ENCODE data around the gene THEMIS.

Gene THEMIS, protein sequence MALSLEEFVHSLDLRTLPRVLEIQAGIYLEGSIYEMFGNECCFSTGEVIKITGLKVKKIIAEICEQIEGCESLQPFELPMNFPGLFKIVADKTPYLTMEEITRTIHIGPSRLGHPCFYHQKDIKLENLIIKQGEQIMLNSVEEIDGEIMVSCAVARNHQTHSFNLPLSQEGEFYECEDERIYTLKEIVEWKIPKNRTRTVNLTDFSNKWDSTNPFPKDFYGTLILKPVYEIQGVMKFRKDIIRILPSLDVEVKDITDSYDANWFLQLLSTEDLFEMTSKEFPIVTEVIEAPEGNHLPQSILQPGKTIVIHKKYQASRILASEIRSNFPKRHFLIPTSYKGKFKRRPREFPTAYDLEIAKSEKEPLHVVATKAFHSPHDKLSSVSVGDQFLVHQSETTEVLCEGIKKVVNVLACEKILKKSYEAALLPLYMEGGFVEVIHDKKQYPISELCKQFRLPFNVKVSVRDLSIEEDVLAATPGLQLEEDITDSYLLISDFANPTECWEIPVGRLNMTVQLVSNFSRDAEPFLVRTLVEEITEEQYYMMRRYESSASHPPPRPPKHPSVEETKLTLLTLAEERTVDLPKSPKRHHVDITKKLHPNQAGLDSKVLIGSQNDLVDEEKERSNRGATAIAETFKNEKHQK

DNA sequence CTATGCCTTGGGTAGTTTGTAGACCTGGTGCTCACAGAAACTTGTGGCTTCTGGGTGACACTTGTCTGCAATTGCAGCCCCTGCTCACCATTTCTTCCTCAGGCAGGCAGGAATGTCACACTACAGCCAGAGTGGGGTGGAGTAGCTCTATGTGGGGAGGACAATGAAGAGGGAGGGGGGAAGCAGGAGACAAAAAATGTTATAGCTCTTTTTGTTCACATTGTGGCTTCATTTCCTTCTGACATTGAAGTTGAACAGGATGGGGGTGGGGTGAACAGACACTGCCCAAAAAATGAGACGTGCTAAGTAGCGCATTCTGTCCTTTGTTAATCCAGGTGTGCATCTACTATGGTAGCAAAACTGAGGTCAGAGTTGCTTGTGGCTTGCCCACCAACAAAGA is at the start of gene THEMIS:
TSS of gene THEMIS (minus strand) at position 124 of the 400 bp plus-strand sequence. CDS start 126 bp downstream, outside the sequence.
- Histone ChIP-seq H3K9ac (ENCODE audit: low read length) (no peak within 1 kb of the TSS), H3K4me2 (ENCODE audit: low read length) (no peak within 1 kb of the TSS), H3K9me3 (ENCODE audit: insufficient read depth, low read length) (no peaks in the 10 kb centered on the region), H3K4me1 (ENCODE audit: low read length) (peaks cover 10% of the 10 kb centered on the region), H3K4me3 (ENCODE audit: low read length) (no peak within 1 kb of the TSS), H2AFZ (ENCODE audit: low read depth, low read length) (no peak within 1 kb of the TSS), H3K79me2 (ENCODE audit: low read length) (no peaks in the 10 kb centered on the region), H3K27me3 (ENCODE audit: low read depth, low read length) (no peaks in the 10 kb centered on the region), H4K20me1 (ENCODE audit: insufficient read depth, low read length) (no peaks in the 10 kb centered on the region), H3K36me3 (replicated peaks; ENCODE audit: low read depth, low read length) (no peaks in the 10 kb centered on the region), H3K27ac (ENCODE audit: low read length) (no peak within 1 kb of the TSS)
- TF ChIP-seq EZH2phosphoT487 (IDR thresholded peaks at IDR 0.05; ENCODE audit: low read depth) = no peak
- TF ChIP-seq, protein P1, sequence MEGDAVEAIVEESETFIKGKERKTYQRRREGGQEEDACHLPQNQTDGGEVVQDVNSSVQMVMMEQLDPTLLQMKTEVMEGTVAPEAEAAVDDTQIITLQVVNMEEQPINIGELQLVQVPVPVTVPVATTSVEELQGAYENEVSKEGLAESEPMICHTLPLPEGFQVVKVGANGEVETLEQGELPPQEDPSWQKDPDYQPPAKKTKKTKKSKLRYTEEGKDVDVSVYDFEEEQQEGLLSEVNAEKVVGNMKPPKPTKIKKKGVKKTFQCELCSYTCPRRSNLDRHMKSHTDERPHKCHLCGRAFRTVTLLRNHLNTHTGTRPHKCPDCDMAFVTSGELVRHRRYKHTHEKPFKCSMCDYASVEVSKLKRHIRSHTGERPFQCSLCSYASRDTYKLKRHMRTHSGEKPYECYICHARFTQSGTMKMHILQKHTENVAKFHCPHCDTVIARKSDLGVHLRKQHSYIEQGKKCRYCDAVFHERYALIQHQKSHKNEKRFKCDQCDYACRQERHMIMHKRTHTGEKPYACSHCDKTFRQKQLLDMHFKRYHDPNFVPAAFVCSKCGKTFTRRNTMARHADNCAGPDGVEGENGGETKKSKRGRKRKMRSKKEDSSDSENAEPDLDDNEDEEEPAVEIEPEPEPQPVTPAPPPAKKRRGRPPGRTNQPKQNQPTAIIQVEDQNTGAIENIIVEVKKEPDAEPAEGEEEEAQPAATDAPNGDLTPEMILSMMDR (IDR thresholded peaks at IDR 0.05; ENCODE audit: low read depth, low read length) = no peak

DNA sequence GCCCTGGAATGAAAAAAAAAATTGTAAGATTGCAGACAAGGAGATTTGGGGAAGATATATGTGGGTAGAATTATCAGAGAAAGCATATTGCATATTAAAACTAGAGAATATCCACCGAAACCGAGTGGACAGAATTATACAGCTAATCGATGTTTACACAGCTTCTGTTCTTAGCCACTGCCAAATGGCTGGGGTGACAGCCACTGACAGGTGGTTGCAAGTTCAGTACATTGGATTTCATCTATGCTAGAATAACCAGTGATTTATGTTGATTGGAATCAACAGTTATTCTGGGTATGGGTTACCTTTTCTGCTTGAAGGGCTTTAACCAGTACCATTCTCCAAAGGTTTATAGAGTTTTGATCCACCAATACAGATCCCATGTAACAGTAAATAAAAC is 48.4 kb upstream of the THEMIS start:
- TF ChIP-seq EZH2phosphoT487 (IDR thresholded peaks at IDR 0.05; ENCODE audit: low read depth) = no peak
- TF ChIP-seq, protein P1 (IDR thresholded peaks at IDR 0.05; ENCODE audit: low read depth, low read length) = no peak
- no peaks in the 10 kb centered on the region for H3K36me3 ChIP-seq (replicated peaks; ENCODE audit: low read depth, low read length)
- H3K9me3 ChIP-seq (ENCODE audit: insufficient read depth, low read length) = no peaks in the 10 kb centered on the region
- no peak overlapping the region for H2AFZ ChIP-seq (ENCODE audit: low read depth, low read length)
- no peak overlapping the region for H3K9ac ChIP-seq (ENCODE audit: low read length)
- no peaks in the 10 kb centered on the region for H3K27me3 ChIP-seq (ENCODE audit: low read depth, low read length)
- H3K4me1 ChIP-seq (ENCODE audit: low read length) = peaks cover 24% of the 10 kb centered on the region
- H3K27ac ChIP-seq (ENCODE audit: low read length) = no peak overlapping the region
- no peaks in the 10 kb centered on the region for H4K20me1 ChIP-seq (ENCODE audit: insufficient read depth, low read length)
- H3K79me2 ChIP-seq (ENCODE audit: low read length) = no peaks in the 10 kb centered on the region
- H3K4me2 ChIP-seq (ENCODE audit: low read length) = no peak overlapping the region
- H3K4me3 ChIP-seq (ENCODE audit: low read length) = no peak overlapping the region

DNA sequence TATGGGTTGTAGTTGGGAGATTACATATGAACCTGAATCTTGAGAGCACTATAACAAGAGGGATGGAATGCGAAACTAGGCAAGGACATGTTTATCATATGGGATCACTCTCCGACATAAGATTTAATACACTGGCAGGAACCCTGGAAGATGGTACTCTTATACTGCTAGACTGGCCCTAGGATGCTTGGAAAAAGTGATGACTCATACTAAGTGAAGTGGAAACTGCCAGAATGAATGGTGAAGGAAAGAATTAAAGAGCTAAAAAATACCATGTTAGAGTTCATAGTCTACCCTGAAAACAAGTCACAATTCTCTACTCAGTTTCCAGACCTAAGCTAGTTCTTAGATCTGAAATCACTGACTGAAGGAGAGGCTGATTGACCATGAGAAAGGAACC is 45.5 kb upstream of the THEMIS start:
- H3K79me2 ChIP-seq (ENCODE audit: low read length) = no peaks in the 10 kb centered on the region
- H3K27ac ChIP-seq (ENCODE audit: low read length) = no peak overlapping the region
- no peaks in the 10 kb centered on the region for H3K9me3 ChIP-seq (ENCODE audit: insufficient read depth, low read length)
- H3K4me2 ChIP-seq (ENCODE audit: low read length) = no peak overlapping the region
- no peak overlapping the region for H3K4me3 ChIP-seq (ENCODE audit: low read length)
- peaks cover 18% of the 10 kb centered on the region for H3K4me1 ChIP-seq (ENCODE audit: low read length)
- no peaks in the 10 kb centered on the region for H3K36me3 ChIP-seq (replicated peaks; ENCODE audit: low read depth, low read length)
- no peak overlapping the region for H2AFZ ChIP-seq (ENCODE audit: low read depth, low read length)
- TF ChIP-seq, protein P1 (IDR thresholded peaks at IDR 0.05; ENCODE audit: low read depth, low read length) = no peak
- no peak for TF ChIP-seq EZH2phosphoT487 (IDR thresholded peaks at IDR 0.05; ENCODE audit: low read depth)
- H4K20me1 ChIP-seq (ENCODE audit: insufficient read depth, low read length) = no peaks in the 10 kb centered on the region
- H3K27me3 ChIP-seq (ENCODE audit: low read depth, low read length) = no peaks in the 10 kb centered on the region
- no peak overlapping the region for H3K9ac ChIP-seq (ENCODE audit: low read length)

DNA sequence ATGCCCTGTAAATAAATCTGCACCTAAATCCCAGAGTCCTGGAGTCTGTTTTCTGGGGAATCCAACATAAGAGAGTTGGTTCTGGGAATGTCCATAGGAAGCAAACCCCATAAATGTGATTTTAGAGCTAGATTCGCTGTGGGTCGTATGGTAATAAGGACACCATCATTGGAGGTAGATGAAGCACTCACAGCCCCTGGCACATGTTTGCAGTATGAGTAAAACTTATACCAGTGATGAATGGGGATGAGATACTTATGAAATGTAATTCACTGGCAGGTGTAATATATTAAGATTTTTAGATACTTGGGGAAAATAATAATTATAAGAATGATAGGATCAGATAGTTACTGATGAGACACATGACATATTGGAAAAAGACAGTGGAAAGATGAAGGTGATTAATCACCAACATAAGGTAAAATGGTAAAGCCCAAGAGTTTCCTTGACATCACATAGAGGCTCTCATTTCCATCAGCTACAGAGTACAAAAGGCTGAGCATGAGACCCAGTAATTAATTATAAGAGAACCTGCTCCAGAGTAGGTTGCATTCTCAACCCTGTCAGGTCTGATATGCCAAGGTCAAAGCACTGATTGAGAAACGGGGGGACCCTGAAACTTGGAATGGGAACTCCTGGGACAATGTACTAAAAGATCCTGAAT is 44.7 kb upstream of the THEMIS start:
- no peak for TF ChIP-seq EZH2phosphoT487 (IDR thresholded peaks at IDR 0.05; ENCODE audit: low read depth)
- TF ChIP-seq, protein P1 (IDR thresholded peaks at IDR 0.05; ENCODE audit: low read depth, low read length) = no peak
- peaks cover 10% of the 10 kb centered on the region for H3K4me1 ChIP-seq (ENCODE audit: low read length)

More for the DNA sequence above, 44.7 kb upstream of the THEMIS start:
- Histone ChIP-seq H2AFZ (ENCODE audit: low read depth, low read length) (no peak overlapping the region), H4K20me1 (ENCODE audit: insufficient read depth, low read length) (no peaks in the 10 kb centered on the region), H3K79me2 (ENCODE audit: low read length) (no peaks in the 10 kb centered on the region), H3K4me3 (ENCODE audit: low read length) (no peak overlapping the region), H3K27me3 (ENCODE audit: low read depth, low read length) (no peaks in the 10 kb centered on the region), H3K36me3 (replicated peaks; ENCODE audit: low read depth, low read length) (no peaks in the 10 kb centered on the region), H3K4me2 (ENCODE audit: low read length) (no peak overlapping the region), H3K27ac (ENCODE audit: low read length) (no peak overlapping the region), H3K9me3 (ENCODE audit: insufficient read depth, low read length) (no peaks in the 10 kb centered on the region), H3K9ac (ENCODE audit: low read length) (no peak overlapping the region)
